MM.1S (cell line): ENCODE data around the gene TRIM59.

Experiments
- DNase-seq: peaks from one replicate; pipeline ENCODE4 v3.0.0-alpha.2; 2015
- H2AFZ ChIP-seq: fragments of 300-600 bp; sonication (generic); 2 replicates; pipeline ENCODE4 v1.6.0; 2016; ENCODE audit warnings: antibody characterized with exemption, low read length
- H3F3A ChIP-seq: fragments of 300-600 bp; sonication (generic); 2 replicates; pipeline ENCODE4 v1.6.1; 2016; ENCODE audit warnings: mild to moderate bottlenecking, antibody characterized with exemption, low read length, moderate library complexity, mixed read lengths; ENCODE audit not compliant: insufficient read depth
- H3K27ac ChIP-seq: fragments of 300-600 bp; sonication (generic); 2 replicates; pipeline ENCODE4 v1.5.1; 2016; ENCODE audit warnings: mild to moderate bottlenecking, low read length
- H3K27me3 ChIP-seq: fragments of 300-600 bp; sonication (generic); replicated peaks from 2 replicates; pipeline ENCODE4 v1.6.0; 2016; ENCODE audit warnings: low read length; ENCODE audit not compliant: insufficient read depth
- H3K36me3 ChIP-seq: fragments of 300-600 bp; sonication (generic); replicated peaks from 2 replicates; pipeline ENCODE4 v1.6.1; 2016; ENCODE audit warnings: mild to moderate bottlenecking, low read length, mixed read lengths; ENCODE audit not compliant: insufficient read depth
- H3K4me1 ChIP-seq: fragments of 300-600 bp; sonication (generic); 2 replicates; pipeline ENCODE4 v1.6.1; 2016; ENCODE audit warnings: low read length, mixed read lengths
- H3K4me2 ChIP-seq: fragments of 300-600 bp; sonication (generic); 2 replicates; pipeline ENCODE4 v1.6.0; 2016; ENCODE audit warnings: low read depth, low read length
- H3K4me3 ChIP-seq: fragments of 300-600 bp; sonication (generic); 2 replicates; pipeline ENCODE4 v1.5.1; 2016; ENCODE audit warnings: low read length, mixed read lengths
- H3K79me2 ChIP-seq: fragments of 300-600 bp; sonication (generic); 2 replicates; pipeline ENCODE4 v1.6.1; 2016; ENCODE audit warnings: mixed run types, low read length, mixed read lengths
- H3K9ac ChIP-seq: fragments of 300-600 bp; sonication (generic); 2 replicates; pipeline ENCODE4 v1.6.1; 2016; ENCODE audit warnings: low read length, mixed read lengths
- H3K9me2 ChIP-seq: fragments of 300-600 bp; sonication (generic); replicated peaks from 2 replicates; pipeline ENCODE4 v1.6.1; 2016; ENCODE audit warnings: mild to moderate bottlenecking, low read length, mixed read lengths; ENCODE audit not compliant: insufficient read depth
- H3K9me3 ChIP-seq: fragments of 300-600 bp; sonication (generic); replicated peaks from 2 replicates; pipeline ENCODE4 v1.6.1; 2016; ENCODE audit warnings: mild to moderate bottlenecking, low read length, mixed read lengths; ENCODE audit not compliant: insufficient read depth
- H4K20me1 ChIP-seq: fragments of 300-600 bp; sonication (generic); 2 replicates; pipeline ENCODE4 v1.6.1; 2016; ENCODE audit warnings: mild to moderate bottlenecking, low read length, moderate library complexity, mixed read lengths; ENCODE audit not compliant: insufficient read depth
- EZH2 ChIP-seq: fragments of 300-600 bp; sonication (generic); optimal IDR thresholded peaks from 2 replicates; pipeline ENCODE3; 2017; ENCODE audit warnings: low read depth, mild to moderate bottlenecking, antibody characterized with exemption, low read length, mixed read lengths
- EZH2phosphoT487 ChIP-seq: fragments of 300-600 bp; sonication (generic); IDR thresholded peaks from 2 replicates; pipeline ENCODE4 v1.6.1; 2018; ENCODE audit warnings: antibody characterized with exemption, low read length
- TF ChIP-seq, protein P1 (sequence below): fragments of 300-600 bp; sonication (generic); IDR thresholded peaks from 2 replicates; pipeline ENCODE4 v1.5.1; 2016; ENCODE audit warnings: antibody characterized with exemption, low read length, mixed read lengths

The TRIM59 gene

DNA sequence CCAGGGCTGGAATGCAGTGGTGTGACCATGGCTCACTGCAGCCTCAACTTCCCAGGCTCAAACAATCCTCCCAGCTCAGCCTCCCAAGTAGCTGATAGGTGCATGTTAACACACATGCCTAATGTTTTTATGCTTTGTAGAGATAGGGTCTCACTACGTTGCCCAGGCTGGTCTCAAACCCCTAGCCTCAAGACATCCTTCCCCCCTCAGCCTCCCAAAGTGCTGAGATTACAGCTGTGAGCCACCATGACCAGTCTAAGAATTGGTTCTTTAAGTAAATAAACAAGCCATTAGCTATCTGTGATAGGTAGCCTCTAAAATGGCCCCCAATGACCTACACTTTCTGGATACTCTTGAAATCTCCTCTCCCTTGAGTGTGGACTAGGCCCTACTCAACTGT lies 3.7 kb downstream of the TRIM59 start:
- peaks cover 24% of the 10 kb centered on the region for H3K4me1 ChIP-seq
- TF ChIP-seq, protein P1, sequence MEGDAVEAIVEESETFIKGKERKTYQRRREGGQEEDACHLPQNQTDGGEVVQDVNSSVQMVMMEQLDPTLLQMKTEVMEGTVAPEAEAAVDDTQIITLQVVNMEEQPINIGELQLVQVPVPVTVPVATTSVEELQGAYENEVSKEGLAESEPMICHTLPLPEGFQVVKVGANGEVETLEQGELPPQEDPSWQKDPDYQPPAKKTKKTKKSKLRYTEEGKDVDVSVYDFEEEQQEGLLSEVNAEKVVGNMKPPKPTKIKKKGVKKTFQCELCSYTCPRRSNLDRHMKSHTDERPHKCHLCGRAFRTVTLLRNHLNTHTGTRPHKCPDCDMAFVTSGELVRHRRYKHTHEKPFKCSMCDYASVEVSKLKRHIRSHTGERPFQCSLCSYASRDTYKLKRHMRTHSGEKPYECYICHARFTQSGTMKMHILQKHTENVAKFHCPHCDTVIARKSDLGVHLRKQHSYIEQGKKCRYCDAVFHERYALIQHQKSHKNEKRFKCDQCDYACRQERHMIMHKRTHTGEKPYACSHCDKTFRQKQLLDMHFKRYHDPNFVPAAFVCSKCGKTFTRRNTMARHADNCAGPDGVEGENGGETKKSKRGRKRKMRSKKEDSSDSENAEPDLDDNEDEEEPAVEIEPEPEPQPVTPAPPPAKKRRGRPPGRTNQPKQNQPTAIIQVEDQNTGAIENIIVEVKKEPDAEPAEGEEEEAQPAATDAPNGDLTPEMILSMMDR, result no peak
- no peak for TF ChIP-seq EZH2
- no peak for TF ChIP-seq EZH2phosphoT487
- no peak overlapping the region for H3K4me2 ChIP-seq
- H3K27ac ChIP-seq, result no peak overlapping the region
- no peak overlapping the region for H2AFZ ChIP-seq
- peaks cover 82% of the 10 kb centered on the region for H3K79me2 ChIP-seq
- no peak overlapping the region for H3K4me3 ChIP-seq
- H3K9me3 ChIP-seq, result no peaks in the 10 kb centered on the region
- H3F3A ChIP-seq, result peaks cover 23% of the 10 kb centered on the region
- no peaks in the 10 kb centered on the region for H3K9me2 ChIP-seq
- DNase-seq, result no peak
- no peak overlapping the region for H3K9ac ChIP-seq
- peaks cover 8% of the 10 kb centered on the region; the same call in 1 of the 2 replicates for H3K36me3 ChIP-seq
- no peaks in the 10 kb centered on the region for H4K20me1 ChIP-seq
- no peaks in the 10 kb centered on the region for H3K27me3 ChIP-seq

DNA sequence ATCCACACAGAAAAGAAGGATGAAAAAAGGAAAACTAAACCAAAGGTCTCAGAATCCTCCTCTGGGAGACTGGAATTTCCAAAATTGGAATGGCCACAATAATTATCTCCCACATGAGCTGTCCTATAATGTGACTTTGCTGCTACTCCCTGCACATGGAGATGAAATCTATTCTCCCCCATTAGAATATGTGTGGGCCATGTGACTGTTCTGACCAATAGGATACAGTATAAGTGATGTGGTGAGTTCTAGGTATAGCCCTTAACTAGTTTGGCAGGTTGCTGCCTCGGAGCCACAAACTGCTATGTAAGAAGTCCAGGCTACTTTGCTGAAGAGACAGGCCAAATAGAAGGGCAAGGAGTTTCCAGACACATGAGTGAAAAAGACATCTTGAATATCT lies 5.2 kb downstream of the TRIM59 start:
- DNase-seq, result no peak
- no peak overlapping the region for H3K27ac ChIP-seq
- H3F3A ChIP-seq, result peaks cover 25% of the 10 kb centered on the region
- H3K27me3 ChIP-seq, result no peaks in the 10 kb centered on the region
- no peaks in the 10 kb centered on the region for H3K9me3 ChIP-seq
- TF ChIP-seq, protein P1, result no peak
- no peak for TF ChIP-seq EZH2phosphoT487
- no peak for TF ChIP-seq EZH2
- H3K4me3 ChIP-seq, result no peak overlapping the region
- no peak overlapping the region for H2AFZ ChIP-seq
- peaks cover 20% of the 10 kb centered on the region for H3K4me1 ChIP-seq
- peaks cover 8% of the 10 kb centered on the region; the same call in 1 of the 2 replicates for H3K36me3 ChIP-seq
- peaks cover 97% of the 10 kb centered on the region for H3K79me2 ChIP-seq
- no peaks in the 10 kb centered on the region for H3K9me2 ChIP-seq
- H3K9ac ChIP-seq, result no peak overlapping the region
- no peak overlapping the region for H3K4me2 ChIP-seq
- no peaks in the 10 kb centered on the region for H4K20me1 ChIP-seq

DNA sequence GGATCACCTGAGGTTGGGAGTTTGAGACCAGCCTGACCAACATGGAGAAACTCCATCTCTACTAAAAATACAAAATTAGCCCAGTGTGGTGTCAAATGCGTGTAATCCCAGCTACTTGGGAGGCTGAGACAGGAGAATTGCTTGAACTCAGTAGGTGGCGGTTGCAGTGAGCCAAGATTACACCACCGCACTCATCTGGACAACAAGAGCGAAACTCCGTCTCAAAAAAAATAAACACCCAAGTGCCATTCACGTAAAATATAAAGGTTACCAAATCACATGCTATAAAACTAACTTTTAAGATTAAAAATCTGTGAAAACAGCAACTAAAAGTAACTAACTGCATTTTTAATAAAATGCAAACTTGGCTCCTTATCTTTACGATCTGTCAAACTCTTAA lies 8.9 kb downstream of the TRIM59 start:
- Histone ChIP-seq H3K9me3 (no peaks in the 10 kb centered on the region), H3K9me2 (no peaks in the 10 kb centered on the region), H3F3A (peaks cover 46% of the 10 kb centered on the region), H2AFZ (no peak overlapping the region), H3K27ac (no peak overlapping the region), H3K9ac (no peak overlapping the region), H3K4me1 (peaks cover 9% of the 10 kb centered on the region; the same call in 1 of the 2 replicates), H3K27me3 (no peaks in the 10 kb centered on the region), H3K36me3 (peaks cover 12% of the 10 kb centered on the region), H3K79me2 (peaks cover 97% of the 10 kb centered on the region), H3K4me3 (no peak overlapping the region), H3K4me2 (no peak overlapping the region), H4K20me1 (0 out of 2 replicates have a peak, but pooled peaks cover under 1% of the 10 kb centered on the region)
- no peak for DNase-seq
- TF ChIP-seq EZH2phosphoT487 (no peak), EZH2 (no peak)
- TF ChIP-seq, protein P1, result no peak
